Measurements from ENCODE around the gene CRYBA4. TPM values are rescaled to one million over a fixed set of nuclear protein-coding genes. Genes with fewer than 3 reads are reported as not detected.

CRYBA4 gene
- total and polyA plus RNA-seq, 4 donors, result not detected

DNA sequence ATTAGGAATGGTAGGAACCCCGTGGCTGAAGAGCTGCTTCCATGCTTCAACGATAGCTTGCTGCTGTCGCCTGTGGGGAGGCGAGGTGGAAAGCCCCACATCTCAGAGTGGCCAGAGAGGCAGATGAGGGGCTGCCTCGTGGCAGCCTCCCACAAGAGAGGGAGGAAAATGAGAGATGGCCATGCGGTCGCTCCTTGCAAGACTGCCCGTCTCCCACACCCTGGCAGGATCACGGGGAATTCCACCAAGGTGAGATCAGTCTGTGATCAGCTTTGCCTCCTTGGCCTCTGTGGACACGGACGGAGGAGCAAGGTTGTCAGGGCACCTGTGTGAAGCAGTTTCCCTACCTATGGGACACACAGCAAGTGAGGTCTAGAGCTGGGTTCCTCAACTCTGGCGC lies 3.0 kb downstream of the CRYBA4 start (continued):
- TF ChIP-seq, protein P1, sequence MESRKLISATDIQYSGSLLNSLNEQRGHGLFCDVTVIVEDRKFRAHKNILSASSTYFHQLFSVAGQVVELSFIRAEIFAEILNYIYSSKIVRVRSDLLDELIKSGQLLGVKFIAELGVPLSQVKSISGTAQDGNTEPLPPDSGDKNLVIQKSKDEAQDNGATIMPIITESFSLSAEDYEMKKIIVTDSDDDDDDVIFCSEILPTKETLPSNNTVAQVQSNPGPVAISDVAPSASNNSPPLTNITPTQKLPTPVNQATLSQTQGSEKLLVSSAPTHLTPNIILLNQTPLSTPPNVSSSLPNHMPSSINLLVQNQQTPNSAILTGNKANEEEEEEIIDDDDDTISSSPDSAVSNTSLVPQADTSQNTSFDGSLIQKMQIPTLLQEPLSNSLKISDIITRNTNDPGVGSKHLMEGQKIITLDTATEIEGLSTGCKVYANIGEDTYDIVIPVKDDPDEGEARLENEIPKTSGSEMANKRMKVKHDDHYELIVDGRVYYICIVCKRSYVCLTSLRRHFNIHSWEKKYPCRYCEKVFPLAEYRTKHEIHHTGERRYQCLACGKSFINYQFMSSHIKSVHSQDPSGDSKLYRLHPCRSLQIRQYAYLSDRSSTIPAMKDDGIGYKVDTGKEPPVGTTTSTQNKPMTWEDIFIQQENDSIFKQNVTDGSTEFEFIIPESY (IDR thresholded peaks at IDR 0.05), result no peak

DNA sequence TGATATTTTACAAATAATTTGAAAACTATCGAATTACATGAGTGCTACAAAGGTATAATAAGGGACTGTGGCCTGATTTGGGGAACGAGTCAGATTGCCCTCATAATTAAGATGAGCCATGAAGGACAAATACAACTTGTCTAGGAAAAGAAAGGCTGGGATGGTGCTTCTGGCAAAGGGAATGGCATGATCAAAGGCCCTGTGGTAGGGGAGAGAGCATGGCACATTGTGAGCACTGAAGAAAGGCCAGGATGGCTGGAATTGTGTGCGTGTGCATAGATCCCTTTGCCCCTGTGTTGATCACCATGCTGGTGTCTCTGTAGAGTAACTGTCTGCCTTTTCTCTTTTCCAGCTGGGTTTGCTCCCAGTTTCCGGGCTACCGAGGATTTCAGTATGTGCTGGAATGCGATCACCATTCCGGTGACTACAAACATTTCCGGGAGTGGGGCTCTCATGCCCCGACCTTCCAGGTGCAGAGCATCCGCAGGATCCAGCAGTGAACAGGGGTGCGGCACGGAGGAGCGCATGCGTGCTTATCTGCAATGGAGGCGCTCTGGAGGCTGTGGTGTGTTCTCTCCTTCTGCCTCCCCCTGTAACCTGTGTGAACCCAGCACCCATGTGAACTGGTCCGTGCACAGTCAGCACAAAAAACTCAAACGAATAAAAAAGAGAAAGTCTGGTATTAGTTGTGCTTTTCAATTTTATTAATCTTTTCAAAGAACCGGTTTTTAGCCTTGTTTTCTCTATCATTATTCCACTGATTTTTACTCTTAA lies 8.4 kb downstream of the CRYBA4 start:
- Histone ChIP-seq H3K4me3 (ENCODE audit: low read depth in 1 of 3, low read length in 3 of 3) (no peak overlapping the region), H3K36me3 (ENCODE audit: control insufficient read depth in 4 of 4, insufficient read depth in 3 of 4, low read depth in 1 of 4, low read length in 3 of 4) (no peaks in the 10 kb centered on the region), H3K27ac (ENCODE audit: low read depth in 1 of 2, low read length in 2 of 2) (no peak overlapping the region), H3K27me3 (ENCODE audit: control insufficient read depth in 4 of 4, insufficient read depth in 4 of 4, low read length in 3 of 4) (no peaks in the 10 kb centered on the region), H3K9ac (ENCODE audit: low read depth in 1 of 2, low read length in 2 of 2) (no peak overlapping the region), H3K4me1 (ENCODE audit: control insufficient read depth in 4 of 4, insufficient read depth in 4 of 4, low read length in 3 of 4) (no peaks in the 10 kb centered on the region), H3K9me3 (ENCODE audit: control insufficient read depth in 4 of 4, low read length in 3 of 4) (no peaks in the 10 kb centered on the region)
- TF ChIP-seq FOXA1 (IDR thresholded peaks at IDR 0.05) (no peak), RAD21 (IDR thresholded peaks at IDR 0.05) (no peak), JUND (IDR thresholded peaks at IDR 0.05) (no peak), EGR1 (IDR thresholded peaks at IDR 0.05; ENCODE audit: low read depth in 2 of 2) (no peak), TAF1 (conservative IDR thresholded peaks at IDR 0.05) (no peak), HNF4G (IDR thresholded peaks at IDR 0.05) (no peak), FOXA2 (IDR thresholded peaks at IDR 0.05) (no peak), SP1 (IDR thresholded peaks at IDR 0.05) (no peak), YY1 (IDR thresholded peaks at IDR 0.05) (no peak), RXRA (IDR thresholded peaks at IDR 0.05) (no peak), GABPA (IDR thresholded peaks at IDR 0.05 in 1 of 2, conservative IDR thresholded peaks at IDR 0.05 in 1 of 2) (no peak), NR2F2 (IDR thresholded peaks at IDR 0.05) (no peak)
- TF ChIP-seq, protein P2, sequence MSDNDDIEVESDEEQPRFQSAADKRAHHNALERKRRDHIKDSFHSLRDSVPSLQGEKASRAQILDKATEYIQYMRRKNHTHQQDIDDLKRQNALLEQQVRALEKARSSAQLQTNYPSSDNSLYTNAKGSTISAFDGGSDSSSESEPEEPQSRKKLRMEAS (IDR thresholded peaks at IDR 0.05), result no peak
- TF ChIP-seq, protein P3, sequence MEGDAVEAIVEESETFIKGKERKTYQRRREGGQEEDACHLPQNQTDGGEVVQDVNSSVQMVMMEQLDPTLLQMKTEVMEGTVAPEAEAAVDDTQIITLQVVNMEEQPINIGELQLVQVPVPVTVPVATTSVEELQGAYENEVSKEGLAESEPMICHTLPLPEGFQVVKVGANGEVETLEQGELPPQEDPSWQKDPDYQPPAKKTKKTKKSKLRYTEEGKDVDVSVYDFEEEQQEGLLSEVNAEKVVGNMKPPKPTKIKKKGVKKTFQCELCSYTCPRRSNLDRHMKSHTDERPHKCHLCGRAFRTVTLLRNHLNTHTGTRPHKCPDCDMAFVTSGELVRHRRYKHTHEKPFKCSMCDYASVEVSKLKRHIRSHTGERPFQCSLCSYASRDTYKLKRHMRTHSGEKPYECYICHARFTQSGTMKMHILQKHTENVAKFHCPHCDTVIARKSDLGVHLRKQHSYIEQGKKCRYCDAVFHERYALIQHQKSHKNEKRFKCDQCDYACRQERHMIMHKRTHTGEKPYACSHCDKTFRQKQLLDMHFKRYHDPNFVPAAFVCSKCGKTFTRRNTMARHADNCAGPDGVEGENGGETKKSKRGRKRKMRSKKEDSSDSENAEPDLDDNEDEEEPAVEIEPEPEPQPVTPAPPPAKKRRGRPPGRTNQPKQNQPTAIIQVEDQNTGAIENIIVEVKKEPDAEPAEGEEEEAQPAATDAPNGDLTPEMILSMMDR (IDR thresholded peaks at IDR 0.05; ENCODE audit: low read depth, low read length, missing input control), result no peak
- TF ChIP-seq, protein P4, sequence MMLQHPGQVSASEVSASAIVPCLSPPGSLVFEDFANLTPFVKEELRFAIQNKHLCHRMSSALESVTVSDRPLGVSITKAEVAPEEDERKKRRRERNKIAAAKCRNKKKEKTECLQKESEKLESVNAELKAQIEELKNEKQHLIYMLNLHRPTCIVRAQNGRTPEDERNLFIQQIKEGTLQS (IDR thresholded peaks at IDR 0.05), result no peak
- TF ChIP-seq, protein P1 (IDR thresholded peaks at IDR 0.05), result no peak
- TF ChIP-seq, protein P5, sequence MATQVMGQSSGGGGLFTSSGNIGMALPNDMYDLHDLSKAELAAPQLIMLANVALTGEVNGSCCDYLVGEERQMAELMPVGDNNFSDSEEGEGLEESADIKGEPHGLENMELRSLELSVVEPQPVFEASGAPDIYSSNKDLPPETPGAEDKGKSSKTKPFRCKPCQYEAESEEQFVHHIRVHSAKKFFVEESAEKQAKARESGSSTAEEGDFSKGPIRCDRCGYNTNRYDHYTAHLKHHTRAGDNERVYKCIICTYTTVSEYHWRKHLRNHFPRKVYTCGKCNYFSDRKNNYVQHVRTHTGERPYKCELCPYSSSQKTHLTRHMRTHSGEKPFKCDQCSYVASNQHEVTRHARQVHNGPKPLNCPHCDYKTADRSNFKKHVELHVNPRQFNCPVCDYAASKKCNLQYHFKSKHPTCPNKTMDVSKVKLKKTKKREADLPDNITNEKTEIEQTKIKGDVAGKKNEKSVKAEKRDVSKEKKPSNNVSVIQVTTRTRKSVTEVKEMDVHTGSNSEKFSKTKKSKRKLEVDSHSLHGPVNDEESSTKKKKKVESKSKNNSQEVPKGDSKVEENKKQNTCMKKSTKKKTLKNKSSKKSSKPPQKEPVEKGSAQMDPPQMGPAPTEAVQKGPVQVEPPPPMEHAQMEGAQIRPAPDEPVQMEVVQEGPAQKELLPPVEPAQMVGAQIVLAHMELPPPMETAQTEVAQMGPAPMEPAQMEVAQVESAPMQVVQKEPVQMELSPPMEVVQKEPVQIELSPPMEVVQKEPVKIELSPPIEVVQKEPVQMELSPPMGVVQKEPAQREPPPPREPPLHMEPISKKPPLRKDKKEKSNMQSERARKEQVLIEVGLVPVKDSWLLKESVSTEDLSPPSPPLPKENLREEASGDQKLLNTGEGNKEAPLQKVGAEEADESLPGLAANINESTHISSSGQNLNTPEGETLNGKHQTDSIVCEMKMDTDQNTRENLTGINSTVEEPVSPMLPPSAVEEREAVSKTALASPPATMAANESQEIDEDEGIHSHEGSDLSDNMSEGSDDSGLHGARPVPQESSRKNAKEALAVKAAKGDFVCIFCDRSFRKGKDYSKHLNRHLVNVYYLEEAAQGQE (IDR thresholded peaks at IDR 0.05), result no peak
- no peak for DNase-seq (ENCODE audit: low spot score)
- WGBS, result 92% methylated on average over 18 of the region's 18 CpGs

Measured in liver (tissue), 9 donors.